Measurements from ENCODE around the gene SERPINB6.
"Not testable (repeated sequence)": the region's sequence is repeated elsewhere in the genome, so short reads cannot be mapped to it uniquely, and the experiment has no call there.

Gene SERPINB6

DNA sequence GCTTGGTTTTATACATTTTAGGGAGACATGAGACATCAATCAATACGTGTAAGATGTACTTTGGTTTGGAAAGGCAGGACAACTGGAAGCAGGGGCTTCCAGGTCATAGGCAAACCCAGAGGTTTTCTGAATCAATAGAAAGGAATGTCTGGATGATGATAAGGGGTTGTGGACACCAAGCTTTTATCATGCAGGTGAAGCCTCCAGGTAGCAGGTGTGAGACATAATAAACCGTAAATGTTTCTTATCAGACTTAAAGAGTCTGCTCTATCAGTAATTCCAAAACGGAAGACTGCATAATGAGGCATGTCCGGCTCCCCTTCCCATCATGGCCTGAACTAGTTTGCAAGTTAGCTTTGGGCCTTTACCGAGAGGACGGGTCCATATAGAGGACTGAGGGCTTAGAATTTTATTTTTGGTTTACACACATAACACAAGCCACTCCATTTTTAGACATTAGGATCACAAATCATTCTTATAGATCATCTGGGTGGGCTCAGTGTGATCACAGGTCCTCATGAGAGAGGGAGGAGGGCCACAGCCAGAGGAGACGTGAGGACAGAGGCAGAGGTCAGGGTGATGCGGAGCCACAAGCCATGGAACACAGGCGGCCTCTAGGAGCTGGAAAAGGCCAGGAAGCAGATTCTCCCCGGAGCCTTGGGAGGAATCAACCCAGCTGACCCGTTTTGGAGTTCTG is 57.6 kb downstream of the SERPINB6 start:
- DNase-seq (ENCODE audit: low read depth): no peak

DNA sequence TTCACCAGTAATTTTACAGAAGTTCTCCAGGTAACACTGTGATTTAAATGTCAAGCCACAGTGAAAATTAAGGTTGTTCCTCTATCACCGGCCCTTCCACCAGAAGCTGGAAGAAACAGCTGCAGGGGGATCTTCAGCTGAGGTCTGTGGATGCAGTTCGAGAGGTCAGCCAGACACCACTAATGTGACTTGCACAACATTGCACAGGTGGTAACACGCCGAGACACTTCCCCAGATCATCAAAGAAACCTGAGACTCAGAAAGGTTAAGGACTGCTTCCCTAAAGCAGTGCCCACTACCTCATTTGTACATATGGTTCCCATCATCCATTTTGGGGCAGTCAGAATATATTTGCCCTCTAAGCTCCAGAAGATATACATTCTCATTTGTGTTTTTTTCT is 60.2 kb downstream of the SERPINB6 start:
- no peak for DNase-seq (ENCODE audit: low read depth)

GRCh38 chr6:2909718-2910117 is 61.6 kb downstream of the SERPINB6 start:
- DNase-seq (ENCODE audit: low read depth): no peak

- not testable (repeated sequence) for DNase-seq (ENCODE audit: low read depth)
Observed at GRCh38 chr6:2909051-2909606, 62.2 kb downstream of the SERPINB6 start.

- not testable (repeated sequence) for DNase-seq (ENCODE audit: low read depth)
Observed at GRCh38 chr6:2908516-2908915, 62.9 kb downstream of the SERPINB6 start.

GRCh38 chr6:2903411-2904185 is 67.8 kb downstream of the SERPINB6 start:
- DNase-seq (ENCODE audit: low read depth): not testable (repeated sequence)

DNA sequence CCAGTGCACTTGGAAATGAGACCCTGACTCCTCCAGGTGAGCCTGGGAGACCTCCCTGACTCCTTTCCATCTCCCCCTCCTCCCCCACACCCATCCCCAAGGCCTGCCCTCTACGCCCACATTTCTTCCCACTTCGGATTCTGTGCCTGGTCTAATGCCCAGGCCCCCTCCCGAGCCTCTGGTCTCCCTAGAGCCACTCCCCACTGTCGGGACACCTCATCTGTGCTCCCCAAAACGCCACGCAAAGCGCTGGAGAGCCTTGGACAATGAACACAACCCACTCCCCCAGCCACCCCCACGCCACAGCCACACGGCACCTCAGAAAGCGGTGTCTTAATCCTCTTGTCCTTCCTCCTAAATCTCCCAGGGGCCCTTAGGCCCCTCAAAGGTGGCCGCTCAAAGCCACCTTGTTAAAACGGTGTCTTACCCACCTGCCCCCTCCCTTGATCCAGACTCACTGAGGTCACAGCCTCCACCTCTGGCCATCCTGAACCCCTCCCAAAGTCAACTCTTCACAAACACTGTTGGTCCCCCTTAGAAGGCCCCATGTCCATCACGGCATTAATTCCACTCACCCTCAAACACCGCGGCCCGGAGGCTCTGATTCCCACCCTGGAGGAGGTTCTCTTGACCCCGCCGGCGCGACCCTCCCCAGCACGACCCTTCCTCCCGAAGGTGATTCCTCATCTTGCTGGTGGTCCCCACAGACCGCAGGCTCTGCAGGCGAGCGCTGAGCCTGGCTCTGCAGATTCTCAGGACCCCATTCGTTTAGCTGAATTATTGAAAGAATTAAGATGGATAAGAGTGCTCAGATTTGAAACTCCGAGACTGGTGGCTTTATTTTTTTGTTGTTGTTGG is 69.5 kb downstream of the SERPINB6 start:
- DNase-seq (ENCODE audit: low read depth): not testable (repeated sequence)

DNA sequence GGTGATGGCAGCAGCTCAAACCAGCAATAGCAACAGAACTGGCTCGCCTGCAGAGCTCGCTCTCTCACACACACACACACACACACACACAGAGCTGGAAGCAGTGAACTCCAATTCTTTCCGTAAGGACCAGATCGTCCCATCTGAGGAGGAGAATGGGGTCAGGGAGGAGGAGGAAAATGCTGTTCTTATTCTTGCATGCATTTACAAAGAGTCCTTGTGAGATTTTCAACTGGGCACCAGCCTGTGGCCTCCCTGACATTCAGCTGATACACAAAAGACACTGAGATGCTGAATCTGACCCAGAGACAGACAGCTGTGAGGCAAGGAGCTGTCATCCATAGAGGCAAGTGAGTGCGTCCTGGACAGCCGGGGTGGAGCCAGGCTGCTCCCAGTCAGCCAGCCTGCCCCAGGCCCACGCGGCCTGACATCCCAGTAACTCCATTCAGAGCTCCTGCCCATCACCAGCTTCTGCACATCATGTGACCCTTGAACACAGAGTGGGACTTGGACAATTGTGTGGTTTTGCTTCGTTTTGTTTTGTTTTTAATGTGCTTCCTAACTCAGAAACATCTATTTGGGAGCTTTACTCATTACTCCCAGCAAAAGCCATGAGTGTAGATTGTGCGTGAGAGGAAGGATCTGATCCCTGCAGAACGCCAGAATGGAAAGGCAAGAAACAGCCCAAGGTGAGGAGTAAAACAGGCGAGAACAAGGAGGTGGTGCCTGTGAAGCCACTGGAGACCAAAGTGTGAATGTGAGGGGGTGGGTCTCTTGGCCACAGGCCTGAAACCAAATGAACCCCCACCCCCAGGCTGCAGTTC is 70.3 kb downstream of the SERPINB6 start:
- DNase-seq (ENCODE audit: low read depth): no peak

DNA sequence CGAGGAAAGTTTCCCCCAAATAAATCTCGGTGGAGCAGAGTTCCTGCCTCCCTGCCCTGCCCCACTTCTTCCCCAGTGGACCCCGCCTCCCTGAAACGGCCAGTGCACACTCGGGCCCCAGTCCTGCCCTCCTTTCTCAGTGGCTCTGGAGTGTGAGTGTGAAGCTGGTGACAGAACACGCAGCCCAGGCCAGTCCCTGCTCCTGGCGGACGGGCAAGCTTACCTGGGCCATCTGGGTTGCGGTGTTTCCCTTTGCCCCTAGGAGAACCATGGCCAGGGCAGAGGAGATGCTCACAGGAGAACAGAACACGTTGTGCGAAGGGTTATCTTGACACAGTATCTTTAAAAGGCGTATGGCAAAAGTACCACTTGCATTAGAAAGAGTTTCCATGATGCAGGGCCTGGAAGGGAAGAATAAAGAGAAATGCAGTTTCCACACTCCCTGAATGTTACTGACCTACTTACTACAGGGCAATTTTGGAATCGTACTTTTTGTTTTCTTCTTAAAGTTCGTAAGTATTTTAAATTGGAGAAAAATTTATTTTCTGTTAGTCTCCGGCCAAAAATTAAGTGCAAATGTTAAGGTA is 71.1 kb downstream of the SERPINB6 start:
- no peak for DNase-seq (ENCODE audit: low read depth)

DNA sequence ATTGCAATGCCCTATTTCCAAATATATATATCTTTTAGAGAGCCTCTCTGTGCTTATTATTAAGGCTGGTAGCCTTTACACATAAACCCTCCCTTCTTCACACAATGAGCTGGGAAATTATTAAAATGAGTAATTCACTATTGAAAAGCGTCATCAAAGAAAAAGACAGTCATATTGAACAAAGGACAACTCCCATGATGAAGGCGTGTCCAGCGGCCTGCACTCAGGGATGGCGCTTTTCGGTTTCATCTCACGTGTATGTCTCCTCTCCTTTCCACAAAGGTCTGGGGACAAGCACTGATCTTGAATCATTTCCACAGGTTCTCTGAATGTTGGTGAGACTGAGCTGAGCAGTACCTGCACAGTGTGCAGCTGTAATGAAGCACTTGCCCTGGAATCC is 71.8 kb downstream of the SERPINB6 start:
- no peak for DNase-seq (ENCODE audit: low read depth)

All from stimulated activated CD8-positive, alpha-beta memory T cell treated with anti-CD3 and anti-CD28 coated beads, Interleukin-15, amount 100 ng/mL, for 1 hour (primary cell).